Renal cortex interstitium (tissue), 3 donors: Measurements from ENCODE around the gene ARR3. TPM values are rescaled to one million over a fixed set of nuclear protein-coding genes. Genes with fewer than 3 reads are reported as not detected.

Experiments
- polyA plus RNA-seq, 3 donors: library from polyadenylated mRNA; unstranded; fragments of 120-200 nt; gene quantifications; one replicate each; pipeline ENCODE4 v1.2.1, GENCODE V29; 2013; ENCODE audit not compliant: insufficient read length in 3 of 3

ARR3 gene
- polyA plus RNA-seq, 3 donors, result 0.45 to 1.0 (median 0.79) TPM

Other genes with a start within 250 kb of the ARR3 start
- not detected for gene AWAT2, start 218.4 kb upstream of the ARR3 start, polyA plus RNA-seq
- not detected for gene OTUD6A, start 205.9 kb upstream of the ARR3 start, polyA plus RNA-seq
- 100 to 1,000 TPM in 1 of 3 donors, 10 to 100 TPM in 2; 91.1 to 112 (median 96.4) TPM for gene IGBP1, start 134.9 kb upstream of the ARR3 start, polyA plus RNA-seq
- gene DGAT2L6, start 90.9 kb upstream of the ARR3 start, polyA plus RNA-seq, result not detected
- gene AWAT1, start 33.7 kb upstream of the ARR3 start, polyA plus RNA-seq, result not detected
- gene P2RY4, start 8.1 kb upstream of the ARR3 start, polyA plus RNA-seq, result under 1 TPM; 0.12 to 0.47 (median 0.14) TPM
- gene RAB41, start 13.8 kb downstream of the ARR3 start, polyA plus RNA-seq, result 1 to 10 TPM in 1 of 3 donors, under 1 TPM in 2; 0.72 to 1.2 (median 0.79) TPM
- gene PDZD11, start 21.6 kb downstream of the ARR3 start, polyA plus RNA-seq, result 10 to 100 TPM; 49.8 to 58.3 (median 57.6) TPM
- 10 to 100 TPM; 13.0 to 22.6 (median 22.2) TPM for gene KIF4A, start 21.8 kb downstream of the ARR3 start, polyA plus RNA-seq
- gene GDPD2, start 155.0 kb downstream of the ARR3 start, polyA plus RNA-seq, result 1 to 10 TPM in 2 of 3 donors, under 1 TPM in 1; 0.99 to 1.8 (median 1.8) TPM
- gene DLG3, start 176.5 kb downstream of the ARR3 start, polyA plus RNA-seq, result 10 to 100 TPM; 38.0 to 41.5 (median 39.3) TPM